G401.6 (cell line): ENCODE results near the gene FBXW5.

Experiments used
- FAIRE-seq: peaks from 2 replicates; lab custom pipeline; 2012; peaks lifted over from hg19 to GRCh38; lab: Jason Lieb, UNC

Gene FBXW5

GRCh38 chr9:136907011-136907914, 37.3 kb downstream of the FBXW5 start:
- no peak for FAIRE-seq

- FAIRE-seq = no peak
Measured at GRCh38 chr9:136906266-136906665, 38.3 kb downstream of the FBXW5 start.

GRCh38 chr9:136903041-136903554, 41.4 kb downstream of the FBXW5 start:
- FAIRE-seq = no peak

GRCh38 chr9:136902259-136902821, 42.2 kb downstream of the FBXW5 start:
- FAIRE-seq = peak; percentile 66

GRCh38 chr9:136901516-136902258, 42.9 kb downstream of the FBXW5 start:
- peak; percentile 42 for FAIRE-seq

- FAIRE-seq = no peak
Measured at GRCh38 chr9:136900988-136901515, 43.5 kb downstream of the FBXW5 start.

GRCh38 chr9:136900556-136900955, 44.0 kb downstream of the FBXW5 start:
- FAIRE-seq = no peak

- FAIRE-seq = peak; percentile 83
Measured at GRCh38 chr9:136899196-136899595, 45.3 kb downstream of the FBXW5 start.

GRCh38 chr9:136898483-136899100, 45.9 kb downstream of the FBXW5 start:
- FAIRE-seq = no peak

GRCh38 chr9:136896027-136896426, 48.5 kb downstream of the FBXW5 start:
- FAIRE-seq = no peak

GRCh38 chr9:136890661-136891060, 53.9 kb downstream of the FBXW5 start:
- FAIRE-seq = no peak
